Muscle of leg (tissue), 11 donors: ENCODE measurements around the gene SLC24A4. TPM values are rescaled to one million over a fixed set of nuclear protein-coding genes. Genes with fewer than 3 reads are reported as not detected.

Source experiments
- DNase-seq: peaks from one replicate; pipeline ENCODE4 v3.0.0; 2013
- H3K27ac ChIP-seq: one replicate; pipeline ENCODE4 v1.5.1; 2013; ENCODE audit warnings: mild to moderate bottlenecking, low read length, control low read depth
- H3K27me3 ChIP-seq: one replicate; pipeline ENCODE4 v1.6.1; 2013; ENCODE audit warnings: low read length; ENCODE audit not compliant: control insufficient read depth, insufficient read depth
- H3K36me3 ChIP-seq: one replicate; pipeline ENCODE4 v1.6.1; 2013; ENCODE audit warnings: low read length; ENCODE audit not compliant: control insufficient read depth, insufficient read depth
- H3K4me1 ChIP-seq: one replicate; pipeline ENCODE4 v1.6.1; 2013; ENCODE audit warnings: low read length; ENCODE audit not compliant: control insufficient read depth, insufficient read depth
- H3K4me3 ChIP-seq: one replicate; pipeline ENCODE4 v1.5.1; 2013; ENCODE audit warnings: low read length, control low read depth
- H3K9me3 ChIP-seq: replicated peaks from 2 replicates; pipeline ENCODE4 v1.6.1; 2013; ENCODE audit warnings: low read depth, low read length; ENCODE audit not compliant: control insufficient read depth
- WGBS: methylation state at CpG from one replicate; pipeline ENCODE4 v1.1.5; 2013; ENCODE audit warnings: missing lambda C conversion rate; ENCODE audit not compliant: insufficient coverage; 5-methylcytosine and 5-hydroxymethylcytosine counted together
- polyA plus RNA-seq, 8 donors: library from polyadenylated mRNA; unstranded; fragments of 120-200 nt; gene quantifications; one replicate each; pipeline versions ENCODE4 v1.2.1 to v1.2.3, GENCODE V29; 2013; ENCODE audit warnings: inconsistent platforms in 1 of 8, low replicate concordance in 1 of 8; ENCODE audit not compliant: insufficient read length in 8 of 8, insufficient read depth in 1 of 8
- total RNA-seq: library from RNA; stranded (reverse); fragments of 120-200 nt; gene quantifications from one replicate; pipeline ENCODE4 v1.2.4, GENCODE V29; 2013

Gene SLC24A4
- total and polyA plus RNA-seq, 9 donors, result 1.8 to 6.6 (median 2.9) TPM

- no peak overlapping the region for H3K4me3 ChIP-seq
- 81% methylated on average over 5 of the region's 5 CpGs for WGBS
- peak; percentile 59 for DNase-seq
These were observed 61.6 kb downstream of the SLC24A4 start for GRCh38 chr14:92384461-92385133.

GRCh38 chr14:92385561-92385960 lies 62.6 kb downstream of the SLC24A4 start:
- DNase-seq, result no peak
- Histone ChIP-seq H3K4me1 (peaks cover 14% of the 10 kb centered on the region), H3K27me3 (peaks cover 3% of the 10 kb centered on the region), H3K27ac (no peak overlapping the region), H3K9me3 (no peaks in the 10 kb centered on the region), H3K4me3 (no peak overlapping the region), H3K36me3 (no peaks in the 10 kb centered on the region)
- WGBS, result 42% methylated on average over 5 of the region's 11 CpGs

More at GRCh38 chr14:92384461-92385133, 61.6 kb downstream of the SLC24A4 start:
- H3K4me1 ChIP-seq, result peaks cover 9% of the 10 kb centered on the region
- peaks cover 3% of the 10 kb centered on the region for H3K27me3 ChIP-seq
- no peaks in the 10 kb centered on the region for H3K36me3 ChIP-seq
- no peak overlapping the region for H3K27ac ChIP-seq
- H3K9me3 ChIP-seq, result no peaks in the 10 kb centered on the region

- no peak for DNase-seq
- H3K4me3 ChIP-seq, result no peak overlapping the region
- H3K36me3 ChIP-seq, result no peaks in the 10 kb centered on the region
- H3K27ac ChIP-seq, result no peak overlapping the region
- H3K27me3 ChIP-seq, result peaks cover 3% of the 10 kb centered on the region
- H3K4me1 ChIP-seq, result peaks cover 14% of the 10 kb centered on the region
- H3K9me3 ChIP-seq, result no peaks in the 10 kb centered on the region
- 80% methylated on average over 1 of the region's 5 CpGs for WGBS
These were observed 63.2 kb downstream of the SLC24A4 start for GRCh38 chr14:92386165-92386564.

GRCh38 chr14:92386637-92387036 lies 63.7 kb downstream of the SLC24A4 start:
- DNase-seq, result no peak
- 62% methylated on average over 5 of the region's 9 CpGs for WGBS
- Histone ChIP-seq H3K4me1 (peaks cover 14% of the 10 kb centered on the region), H3K9me3 (no peaks in the 10 kb centered on the region), H3K4me3 (no peak overlapping the region), H3K27me3 (peaks cover 3% of the 10 kb centered on the region), H3K27ac (no peak overlapping the region), H3K36me3 (no peaks in the 10 kb centered on the region)

GRCh38 chr14:92387578-92387977 lies 64.6 kb downstream of the SLC24A4 start:
- Histone ChIP-seq H3K4me1 (peaks cover 14% of the 10 kb centered on the region), H3K27me3 (peaks cover 3% of the 10 kb centered on the region), H3K9me3 (no peaks in the 10 kb centered on the region), H3K27ac (no peak overlapping the region), H3K4me3 (no peak overlapping the region), H3K36me3 (no peaks in the 10 kb centered on the region)
- no CpG with 5 or more reads among the region's 1 CpG for WGBS
- no peak for DNase-seq

GRCh38 chr14:92389598-92390158 lies 66.7 kb downstream of the SLC24A4 start:
- H3K9me3 ChIP-seq, result no peaks in the 10 kb centered on the region
- peaks cover 14% of the 10 kb centered on the region for H3K4me1 ChIP-seq
- WGBS, result 42% methylated on average over 9 of the region's 12 CpGs
- H3K36me3 ChIP-seq, result no peaks in the 10 kb centered on the region
- H3K27me3 ChIP-seq, result peaks cover 3% of the 10 kb centered on the region
- H3K27ac ChIP-seq, result peak overlapping the region; percentile 20
- DNase-seq, result peak; percentile 69
- no peak overlapping the region for H3K4me3 ChIP-seq

- no peak for DNase-seq
- Histone ChIP-seq H3K4me1 (peaks cover 9% of the 10 kb centered on the region), H3K9me3 (no peaks in the 10 kb centered on the region), H3K36me3 (no peaks in the 10 kb centered on the region), H3K27ac (no peak overlapping the region), H3K4me3 (no peak overlapping the region), H3K27me3 (no peaks in the 10 kb centered on the region)
- 72% methylated on average over 9 of the region's 10 CpGs for WGBS
These were observed 68.8 kb downstream of the SLC24A4 start for GRCh38 chr14:92391726-92392125.

GRCh38 chr14:92392711-92393110 lies 69.7 kb downstream of the SLC24A4 start:
- H3K9me3 ChIP-seq, result no peaks in the 10 kb centered on the region
- H3K36me3 ChIP-seq, result no peaks in the 10 kb centered on the region
- H3K27me3 ChIP-seq, result peaks cover under 1% of the 10 kb centered on the region
- DNase-seq, result no peak
- 71% methylated on average over 8 of the region's 9 CpGs for WGBS
- H3K4me1 ChIP-seq, result peaks cover 14% of the 10 kb centered on the region
- no peak overlapping the region for H3K4me3 ChIP-seq
- no peak overlapping the region for H3K27ac ChIP-seq

- peaks cover 22% of the 10 kb centered on the region for H3K4me1 ChIP-seq
These were observed 74.4 kb downstream of the SLC24A4 start for GRCh38 chr14:92397150-92397952.

GRCh38 chr14:92397953-92398564 lies 75.1 kb downstream of the SLC24A4 start:
- peak overlapping the region; percentile 90 for H3K27ac ChIP-seq
- no peaks in the 10 kb centered on the region for H3K36me3 ChIP-seq
- no peak overlapping the region for H3K4me3 ChIP-seq
- H3K9me3 ChIP-seq, result no peaks in the 10 kb centered on the region
- 52% methylated on average over 5 of the region's 9 CpGs for WGBS
- peaks cover 22% of the 10 kb centered on the region for H3K4me1 ChIP-seq
- DNase-seq, result no peak
- H3K27me3 ChIP-seq, result peaks cover 2% of the 10 kb centered on the region

More at GRCh38 chr14:92397150-92397952, 74.4 kb downstream of the SLC24A4 start:
- WGBS, result 41% methylated on average over 6 of the region's 9 CpGs
- H3K4me3 ChIP-seq, result no peak overlapping the region
- no peaks in the 10 kb centered on the region for H3K36me3 ChIP-seq
- H3K27me3 ChIP-seq, result peaks cover 2% of the 10 kb centered on the region
- peak overlapping the region; percentile 90 for H3K27ac ChIP-seq
- no peaks in the 10 kb centered on the region for H3K9me3 ChIP-seq
- peak; percentile 77 for DNase-seq
